22Rv1 (cell line): ENCODE data around the gene PCSK6.

Source experiments
- H3K27ac ChIP-seq: fragments of 450-650 bp; 2 replicates; pipeline ENCODE4 v1.5.1; 2017
- CTCF ChIP-seq: fragments of 450-650 bp; IDR thresholded peaks from 2 replicates; pipeline ENCODE4 v1.5.1; 2017; ENCODE audit warnings: mild to moderate bottlenecking
- ZFX ChIP-seq: fragments of 450-650 bp; IDR thresholded peaks from 2 replicates; pipeline ENCODE4 v1.6.1; 2017; ENCODE audit warnings: antibody characterized with exemption, borderline replicate concordance

PCSK6 gene

GRCh38 chr15:101451846-101452245 is 37.7 kb downstream of the PCSK6 start:
- no peak overlapping the region for H3K27ac ChIP-seq
- TF ChIP-seq ZFX (no peak), CTCF (no peak)

- H3K27ac ChIP-seq = no peak overlapping the region
- TF ChIP-seq ZFX = no peak
- no peak for TF ChIP-seq CTCF
These were observed 38.2 kb downstream of the PCSK6 start for GRCh38 chr15:101451266-101451799.

- no peak for TF ChIP-seq ZFX
- TF ChIP-seq CTCF = no peak
- H3K27ac ChIP-seq = no peak overlapping the region
These were observed 38.9 kb downstream of the PCSK6 start for GRCh38 chr15:101450403-101451265.

DNA sequence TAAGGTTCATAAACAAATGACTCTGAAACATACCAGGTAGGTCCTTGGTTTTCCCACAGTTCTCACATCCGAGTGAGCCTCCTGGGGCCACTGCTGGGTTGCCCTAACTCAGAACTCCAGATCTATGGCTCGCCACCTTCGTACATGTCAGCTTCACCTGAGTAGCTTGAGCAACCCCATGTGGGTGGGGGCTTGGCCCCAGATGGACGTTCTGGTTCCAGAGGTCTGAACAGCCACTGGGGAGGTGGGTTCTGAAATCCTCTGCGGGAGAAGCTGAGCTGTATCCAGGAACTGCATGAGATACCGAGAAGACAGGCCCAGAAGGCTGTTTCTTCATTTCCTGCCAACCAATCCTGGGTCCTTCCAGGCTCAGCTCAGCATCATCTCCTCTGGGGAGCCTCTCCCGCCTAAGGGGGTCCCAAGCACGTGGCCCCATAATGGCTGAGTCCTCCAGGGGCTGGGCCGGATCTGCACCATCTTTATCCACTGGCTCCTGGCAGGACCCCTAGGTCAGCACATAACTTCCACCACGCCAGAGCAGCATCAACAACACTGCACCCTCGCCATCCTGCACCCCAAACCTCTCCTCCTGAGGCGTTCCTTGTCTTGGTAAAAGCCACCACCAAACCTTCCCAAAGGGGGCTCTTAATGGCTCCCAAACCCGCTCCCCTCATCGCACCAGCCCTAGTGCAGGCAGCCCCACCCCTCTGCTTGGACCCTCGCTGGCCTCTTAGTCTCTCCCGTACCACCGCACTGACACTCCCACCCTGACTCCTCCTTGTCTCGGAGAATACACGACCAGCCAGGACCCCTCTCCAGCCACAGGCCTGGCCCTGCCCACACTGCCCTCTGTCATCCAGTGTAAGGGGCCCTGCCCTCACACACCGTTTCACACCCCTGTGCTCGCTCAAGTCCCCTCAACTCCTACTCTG is 39.8 kb downstream of the PCSK6 start:
- no peak overlapping the region for H3K27ac ChIP-seq
- TF ChIP-seq ZFX (no peak), CTCF (no peak)

GRCh38 chr15:101448336-101448735 is 41.2 kb downstream of the PCSK6 start:
- no peak for TF ChIP-seq CTCF
- TF ChIP-seq ZFX = no peak
- H3K27ac ChIP-seq = no peak overlapping the region

DNA sequence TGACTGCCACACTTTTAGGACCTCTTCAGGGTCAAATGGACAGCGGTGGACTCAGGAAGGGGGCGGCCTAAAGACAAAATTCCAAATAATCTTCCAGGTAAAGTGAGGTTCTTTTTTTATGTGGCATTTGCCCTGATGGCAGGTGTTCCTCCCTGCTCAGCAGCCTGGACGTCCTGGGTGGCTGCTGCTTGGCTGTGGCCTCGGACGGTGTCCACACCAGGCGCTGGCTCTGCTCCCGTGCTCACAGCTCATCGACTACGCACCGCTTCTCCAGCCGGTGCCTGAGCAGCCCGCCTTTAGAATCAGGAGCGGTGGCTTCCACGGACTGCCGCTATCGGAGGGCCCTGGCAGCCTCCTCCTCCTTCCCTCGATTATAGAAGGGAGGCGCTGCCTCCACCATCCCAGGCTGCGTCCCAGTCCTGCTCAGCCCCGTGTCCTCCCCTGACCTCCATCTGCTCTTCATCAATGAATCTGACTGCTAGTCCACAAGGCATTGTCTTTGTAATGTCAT is 41.9 kb downstream of the PCSK6 start:
- no peak overlapping the region for H3K27ac ChIP-seq

More for the DNA sequence above, 41.9 kb downstream of the PCSK6 start:
- no peak for TF ChIP-seq CTCF
- no peak for TF ChIP-seq ZFX
